ENCODE measurements around the gene MRPL37.
"Not testable (repeated sequence)": the region's sequence is repeated elsewhere in the genome, so short reads cannot be mapped to it uniquely, and the experiment has no call there.

Gene MRPL37

GRCh38 chr1:54172614-54173599 lies 27.1 kb upstream of the MRPL37 start:
- DNase-seq (ENCODE audit: low read depth): no peak

- no peak for DNase-seq (ENCODE audit: low read depth)
These were observed 26.3 kb upstream of the MRPL37 start for GRCh38 chr1:54173681-54174080.

GRCh38 chr1:54174106-54174505 lies 25.9 kb upstream of the MRPL37 start:
- no peak for DNase-seq (ENCODE audit: low read depth)

GRCh38 chr1:54176621-54177327 lies 23.2 kb upstream of the MRPL37 start:
- no peak for DNase-seq (ENCODE audit: low read depth)

GRCh38 chr1:54177726-54178125 lies 22.2 kb upstream of the MRPL37 start:
- no peak for DNase-seq (ENCODE audit: low read depth)

GRCh38 chr1:54178296-54179070 lies 21.5 kb upstream of the MRPL37 start:
- DNase-seq (ENCODE audit: low read depth): no peak

- no peak for DNase-seq (ENCODE audit: low read depth)
These were observed 19.1 kb upstream of the MRPL37 start for GRCh38 chr1:54180701-54181360.

GRCh38 chr1:54186056-54186455 lies 13.9 kb upstream of the MRPL37 start:
- DNase-seq (ENCODE audit: low read depth): no peak

- no peak for DNase-seq (ENCODE audit: low read depth)
These were observed 11.7 kb upstream of the MRPL37 start for GRCh38 chr1:54188291-54188690.

- no peak for DNase-seq (ENCODE audit: low read depth)
These were observed 9.4 kb upstream of the MRPL37 start for GRCh38 chr1:54190526-54190925.

GRCh38 chr1:54191525-54191924 lies 8.4 kb upstream of the MRPL37 start:
- no peak for DNase-seq (ENCODE audit: low read depth)

GRCh38 chr1:54193453-54193852 lies 6.5 kb upstream of the MRPL37 start:
- no peak for DNase-seq (ENCODE audit: low read depth)

- no peak for DNase-seq (ENCODE audit: low read depth)
These were observed 709 bp upstream of the MRPL37 start for GRCh38 chr1:54199151-54199764.

- DNase-seq (ENCODE audit: low read depth): no peak
These were observed 591 bp downstream of the MRPL37 start for GRCh38 chr1:54200519-54200997.

- no peak for DNase-seq (ENCODE audit: low read depth)
These were observed 4.2 kb downstream of the MRPL37 start for GRCh38 chr1:54204199-54204598.

GRCh38 chr1:54207287-54207686 lies 7.3 kb downstream of the MRPL37 start:
- DNase-seq (ENCODE audit: low read depth): no peak

- DNase-seq (ENCODE audit: low read depth): not testable (repeated sequence)
These were observed 7.9 kb downstream of the MRPL37 start for GRCh38 chr1:54207896-54208295.

- no peak for DNase-seq (ENCODE audit: low read depth)
These were observed 12.9 kb downstream of the MRPL37 start for GRCh38 chr1:54212872-54213271.

GRCh38 chr1:54215523-54215922 lies 15.6 kb downstream of the MRPL37 start:
- no peak for DNase-seq (ENCODE audit: low read depth)

GRCh38 chr1:54218883-54219687 lies 19.1 kb downstream of the MRPL37 start:
- DNase-seq (ENCODE audit: low read depth): no peak

GRCh38 chr1:54219688-54220003 lies 19.7 kb downstream of the MRPL37 start:
- no peak for DNase-seq (ENCODE audit: low read depth)
